GM19328 (cell line): Measurements from ENCODE around the gene SHH.

Experiments used
- ATAC-seq: cut with Tn5 transposase; IDR thresholded peaks from one replicate; pipeline ENCODE4 v1.9.1; 2021; ENCODE audit warnings: mild to moderate bottlenecking, moderate library complexity; ENCODE audit not compliant: unreplicated experiment

Gene SHH

DNA sequence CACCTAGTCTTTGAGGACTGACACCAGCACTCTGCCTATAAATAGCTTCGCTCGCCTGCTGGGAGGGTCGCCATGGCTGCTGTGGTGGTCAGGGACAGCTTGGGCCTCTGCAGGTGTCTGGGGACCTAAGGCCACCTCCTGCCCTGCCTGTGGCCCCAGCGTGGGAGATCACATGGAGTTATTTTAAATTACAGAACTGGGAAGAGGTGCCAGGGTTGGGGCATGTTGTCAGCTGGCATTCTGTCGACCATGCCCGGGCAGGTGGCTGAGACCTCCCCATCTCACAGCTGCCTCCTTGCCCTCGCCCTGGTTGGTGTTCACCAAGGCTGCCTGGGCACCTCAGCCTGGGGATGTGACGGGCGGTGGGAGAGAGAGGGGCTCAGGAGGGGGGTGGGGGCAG lies 18.1 kb downstream of the SHH start:
- no peak for ATAC-seq

DNA sequence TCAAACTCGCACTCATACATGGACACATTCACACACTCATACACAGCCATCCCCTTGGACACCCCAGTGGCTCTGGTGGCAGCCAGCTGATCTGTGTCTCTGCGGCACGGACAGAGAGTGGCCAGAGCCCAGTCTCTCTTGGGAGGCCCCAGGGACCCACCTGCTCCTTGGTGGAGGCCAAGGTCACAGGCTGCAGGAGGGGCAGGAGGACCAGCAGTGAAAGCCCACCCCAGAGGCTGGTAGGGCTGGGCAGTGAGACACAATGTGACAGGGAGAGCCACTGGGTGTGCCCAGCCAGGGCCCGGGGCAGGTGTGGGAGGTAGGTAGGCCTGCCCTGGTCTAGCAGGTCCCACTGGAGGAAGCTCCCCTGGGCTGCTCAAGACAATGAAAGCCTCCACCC lies 18.5 kb downstream of the SHH start:
- no peak for ATAC-seq

DNA sequence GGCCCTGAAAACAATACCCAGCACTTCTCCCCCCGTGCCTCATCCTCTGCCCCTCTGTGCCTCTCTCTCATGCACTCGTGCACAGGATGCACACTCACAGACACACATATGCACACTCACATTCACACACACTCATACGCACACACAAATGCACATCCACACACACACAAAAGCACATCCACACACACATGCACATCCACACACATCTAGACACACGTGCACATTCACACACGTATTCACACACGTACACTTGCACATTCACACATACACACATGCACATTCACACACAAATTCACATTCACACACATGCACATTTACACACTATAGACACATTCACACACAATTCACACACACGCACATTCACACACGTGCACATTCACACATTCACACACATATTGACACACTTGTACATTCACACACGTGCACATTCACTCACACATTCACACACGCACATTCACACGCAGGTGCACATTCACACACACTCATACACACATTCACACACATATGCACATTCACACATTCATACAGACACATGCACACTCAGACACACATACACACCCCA lies 19.2 kb downstream of the SHH start:
- ATAC-seq, result no peak

DNA sequence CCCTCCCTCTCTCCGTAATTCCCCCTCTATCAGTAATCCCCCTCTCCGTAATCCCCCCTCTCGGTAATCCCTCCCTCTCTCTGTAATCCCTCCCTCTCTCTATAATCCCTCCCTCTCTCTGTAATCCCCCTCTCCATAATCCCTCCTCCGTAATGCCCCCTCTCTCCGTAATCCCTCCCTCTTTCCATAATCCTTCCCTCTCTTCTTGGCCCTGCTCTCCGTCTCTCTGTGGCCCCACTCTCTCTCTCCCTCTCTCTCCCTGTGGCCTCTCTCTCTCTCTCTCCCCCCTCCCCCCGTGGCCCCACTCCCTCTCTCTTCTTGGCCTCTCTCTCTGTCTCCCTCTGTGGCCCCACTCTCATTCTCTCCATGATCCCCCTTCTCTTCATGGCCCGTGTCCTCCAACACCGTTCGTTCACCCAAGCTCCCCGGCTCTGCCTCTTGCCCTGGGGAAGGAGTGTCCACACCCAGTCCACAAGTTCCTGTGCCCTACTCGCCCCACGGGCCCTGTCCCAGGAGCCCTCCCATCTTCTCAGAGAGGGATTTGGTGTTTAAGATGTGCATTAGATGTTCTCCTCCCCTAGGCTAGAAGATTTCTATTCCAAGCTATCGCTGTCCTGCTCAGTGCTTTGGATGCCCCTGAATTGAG lies 19.8 kb downstream of the SHH start:
- no peak for ATAC-seq

DNA sequence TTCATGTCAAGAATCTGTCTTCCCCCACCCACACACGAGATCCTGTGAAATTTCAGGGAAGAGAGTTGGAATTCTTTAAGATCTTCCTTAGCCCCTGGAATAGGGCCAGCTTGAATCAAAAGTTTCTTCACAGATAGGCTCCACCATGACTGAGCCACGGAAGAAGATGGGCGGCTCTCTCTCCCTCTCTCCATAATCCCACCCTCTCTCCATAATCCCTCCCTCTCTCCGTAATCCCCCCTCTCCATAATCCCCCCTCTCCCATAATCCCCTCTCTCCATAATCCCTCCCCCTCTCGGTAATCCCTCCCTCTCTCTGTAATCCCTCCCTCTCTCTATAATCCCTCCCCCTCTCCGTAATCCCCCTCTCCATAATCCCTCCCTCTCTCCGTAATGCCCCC lies 20.4 kb downstream of the SHH start:
- ATAC-seq, result no peak

DNA sequence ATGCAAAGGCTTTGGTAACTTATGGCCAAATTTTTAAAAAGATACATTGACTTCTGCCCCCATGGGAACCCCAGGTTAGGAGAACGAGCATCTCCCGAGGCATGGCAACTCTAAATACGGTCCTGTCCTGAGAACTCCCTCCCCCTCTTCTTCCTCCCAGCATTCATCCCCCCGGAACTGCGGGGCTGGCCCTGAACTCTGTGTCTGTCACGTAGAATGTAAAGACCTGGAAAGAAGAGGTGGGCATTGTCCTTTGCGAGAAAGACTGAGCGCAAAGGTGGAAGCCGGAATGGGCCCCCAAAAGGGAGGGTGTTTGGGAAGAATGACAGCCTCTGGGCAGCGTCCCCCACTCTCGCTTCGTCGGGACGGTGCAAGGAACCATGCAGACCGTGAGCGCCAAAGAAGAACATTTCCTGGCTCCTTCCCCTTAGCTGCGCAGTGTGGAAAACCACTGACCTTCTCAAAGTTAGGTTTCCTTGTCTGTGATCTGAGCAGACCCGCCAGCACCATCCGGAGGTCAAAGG lies 21.0 kb downstream of the SHH start:
- no peak for ATAC-seq

DNA sequence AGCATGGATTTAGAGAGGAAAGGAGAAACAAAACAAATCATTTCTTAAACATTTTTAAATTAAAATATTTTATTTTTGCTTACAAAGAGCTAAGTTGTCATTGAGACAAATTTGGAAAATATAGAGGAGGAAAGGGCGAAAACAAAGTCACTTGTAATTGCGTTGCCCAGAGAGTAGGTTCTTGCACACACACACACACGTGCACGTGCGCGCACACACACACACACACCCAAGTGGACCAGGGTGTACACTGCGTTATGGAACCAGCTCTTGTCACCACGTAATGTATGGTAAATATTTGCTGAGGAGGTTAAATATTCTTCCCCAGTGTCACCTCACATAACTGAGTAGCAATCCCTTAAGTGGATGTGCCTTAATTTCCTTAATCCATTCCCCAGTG lies 21.6 kb downstream of the SHH start:
- no peak for ATAC-seq

DNA sequence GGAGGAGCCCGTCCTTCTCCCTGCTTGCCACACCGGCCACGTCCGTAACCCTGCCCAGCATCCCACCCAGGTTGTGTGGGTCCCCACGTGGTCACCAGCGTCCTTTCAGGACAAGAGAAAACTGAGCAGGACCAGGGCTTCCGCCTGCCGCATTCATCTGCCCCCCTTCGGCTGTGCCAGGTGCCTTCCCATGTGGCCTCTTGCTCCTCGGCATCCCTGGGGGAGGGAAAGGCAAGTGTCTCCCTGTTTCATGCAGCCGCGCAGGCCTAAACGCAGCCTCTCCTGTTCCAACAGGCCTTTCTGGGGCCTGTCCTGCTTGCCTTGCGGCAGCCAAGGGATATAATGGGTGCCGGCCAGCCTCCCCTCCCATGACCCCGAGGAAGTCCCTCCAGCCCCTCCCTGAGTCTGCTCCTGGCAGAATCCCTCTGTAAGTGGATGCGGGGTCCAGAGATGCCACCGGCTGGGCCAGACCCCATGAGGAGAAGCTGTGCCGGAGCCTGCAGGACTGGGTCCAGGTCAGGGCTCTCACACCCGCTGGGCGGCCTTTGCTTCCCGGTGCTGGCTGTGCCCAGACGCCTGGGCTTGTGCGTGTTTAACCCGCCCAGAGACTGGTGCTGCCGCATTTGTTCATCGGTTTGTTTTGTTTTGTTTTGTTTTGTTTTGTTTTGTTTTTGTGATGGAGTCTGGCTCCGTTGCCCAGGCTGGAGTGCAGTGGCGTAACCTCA lies 23.1 kb downstream of the SHH start:
- no peak for ATAC-seq

DNA sequence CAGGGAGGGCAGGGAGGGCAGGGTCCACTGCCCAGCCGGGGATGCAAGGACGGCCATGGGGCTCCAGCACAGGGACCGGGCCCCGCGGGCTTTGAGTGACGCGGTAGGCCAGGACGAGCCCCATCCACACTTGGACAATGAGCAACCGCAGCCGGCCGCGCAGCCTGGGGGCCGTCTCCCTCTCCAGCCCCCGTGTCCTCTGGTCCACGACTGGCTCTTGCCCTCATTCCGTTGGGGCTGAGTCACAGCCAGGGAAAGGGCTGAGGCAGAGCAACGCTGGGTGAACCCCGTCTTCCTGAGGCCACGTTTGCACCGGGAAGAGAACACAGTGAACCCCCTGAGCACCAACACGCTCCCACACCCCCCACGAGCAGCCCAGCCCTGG lies 23.7 kb downstream of the SHH start:
- ATAC-seq, result no peak

DNA sequence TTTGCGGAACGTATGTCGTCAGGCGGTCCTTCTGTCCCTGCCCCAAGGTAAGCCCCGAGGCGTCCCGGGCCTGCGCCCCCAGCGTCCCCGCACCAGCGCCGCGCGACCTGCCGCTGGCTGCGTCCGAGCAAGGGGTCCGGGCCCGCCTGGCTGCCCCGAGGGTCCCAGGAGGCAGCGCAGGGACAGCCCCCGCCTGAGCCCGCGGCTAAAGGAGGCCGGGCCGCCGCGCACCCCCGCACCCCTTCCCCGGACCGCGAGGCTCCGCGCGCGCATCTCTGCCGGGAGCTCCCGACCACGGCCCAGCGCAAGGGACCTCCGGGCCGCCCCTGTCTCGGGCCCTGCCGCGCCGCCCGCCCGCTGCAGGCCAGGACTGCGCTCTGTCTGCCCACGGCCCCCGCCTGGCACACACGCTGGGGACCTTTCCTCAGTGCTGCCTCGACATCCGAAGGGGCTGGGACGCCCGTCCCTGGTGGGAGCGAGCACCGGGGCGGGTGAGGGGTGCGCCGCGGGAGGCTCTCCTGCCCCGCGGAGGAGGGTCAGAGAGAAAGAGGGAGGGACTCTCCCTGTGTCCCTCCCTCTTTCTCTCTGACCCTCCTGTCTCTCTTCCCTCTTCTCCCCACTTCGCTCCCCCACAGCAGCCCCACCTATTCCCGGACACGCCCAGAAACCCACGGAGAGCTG lies 25.0 kb downstream of the SHH start:
- no peak for ATAC-seq

DNA sequence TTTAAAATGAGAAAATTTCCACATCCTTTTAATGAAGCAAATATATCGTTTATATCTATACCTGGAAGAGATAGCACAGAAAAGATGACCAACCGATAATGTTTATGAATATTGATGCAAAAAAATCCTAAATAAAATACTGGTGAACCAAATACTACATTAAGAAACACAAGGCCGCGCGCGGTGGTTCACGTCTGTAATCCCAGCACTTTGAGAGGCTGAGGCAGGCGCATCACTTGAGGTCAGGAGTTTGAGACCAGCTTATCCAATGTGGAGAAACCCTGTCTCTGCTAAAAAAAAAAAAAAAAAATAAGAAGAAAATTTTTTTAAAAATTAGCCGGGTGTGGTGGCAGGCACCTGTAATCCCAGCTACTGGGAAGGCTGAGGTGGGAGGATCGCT lies 25.8 kb downstream of the SHH start:
- no peak for ATAC-seq

DNA sequence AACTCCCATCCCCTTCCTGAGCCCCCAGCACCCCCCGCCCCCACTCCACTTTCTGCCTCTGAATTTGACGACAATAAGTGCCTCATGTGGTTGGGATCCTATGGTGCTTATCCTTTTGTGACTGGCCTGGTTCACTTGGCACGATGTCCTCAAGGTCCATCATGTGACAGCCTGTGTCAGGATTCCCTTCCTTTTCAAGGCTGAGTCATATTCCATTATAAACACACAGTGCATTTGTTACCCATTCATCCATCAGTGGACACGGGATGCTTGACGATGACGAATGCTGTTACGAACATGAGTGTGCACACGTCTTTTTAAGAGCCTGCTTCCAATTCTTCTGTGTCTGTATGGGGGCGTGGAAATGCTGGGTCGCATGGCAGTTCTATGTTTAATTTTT lies 26.7 kb downstream of the SHH start:
- ATAC-seq, result no peak

DNA sequence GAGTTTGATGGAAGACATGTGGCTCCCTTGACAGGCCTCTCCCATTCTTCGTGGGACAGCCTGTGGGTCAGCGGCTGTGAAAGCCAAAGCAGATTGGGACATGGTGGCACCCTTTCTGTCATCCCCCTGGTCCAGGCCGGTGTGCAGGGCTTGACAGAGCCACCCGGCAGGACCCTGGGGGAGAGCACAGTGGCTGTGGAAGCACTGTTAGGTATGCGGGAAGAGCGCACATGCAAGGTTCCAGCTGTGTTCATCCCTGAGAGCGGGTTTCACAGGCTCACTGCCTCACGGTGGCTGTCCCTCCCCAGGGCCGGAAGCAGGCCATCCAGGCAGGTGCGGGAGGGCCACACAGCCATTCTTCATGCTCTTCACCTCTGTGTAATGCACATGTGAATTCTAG lies 29.8 kb downstream of the SHH start:
- ATAC-seq, result no peak

DNA sequence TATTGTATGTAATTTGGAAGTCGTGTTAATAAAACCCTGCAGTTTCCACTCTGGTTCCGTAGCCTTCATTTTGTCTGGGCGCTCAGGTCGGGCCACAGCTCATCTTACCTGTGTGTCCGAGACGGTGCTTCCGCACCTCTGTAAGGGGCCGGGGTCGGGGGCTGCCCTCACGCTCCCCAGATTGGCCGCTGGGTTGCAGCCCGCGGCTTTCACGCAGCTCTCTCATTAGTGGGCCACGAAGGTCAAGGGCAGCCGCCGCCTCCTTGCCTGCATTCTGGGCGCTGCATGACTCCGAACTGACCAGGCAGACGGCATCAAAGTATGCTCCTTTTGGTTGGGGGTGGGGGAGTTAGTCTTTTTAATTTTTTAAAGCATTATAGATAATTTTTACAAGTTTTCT lies 30.8 kb downstream of the SHH start:
- ATAC-seq, result no peak

DNA sequence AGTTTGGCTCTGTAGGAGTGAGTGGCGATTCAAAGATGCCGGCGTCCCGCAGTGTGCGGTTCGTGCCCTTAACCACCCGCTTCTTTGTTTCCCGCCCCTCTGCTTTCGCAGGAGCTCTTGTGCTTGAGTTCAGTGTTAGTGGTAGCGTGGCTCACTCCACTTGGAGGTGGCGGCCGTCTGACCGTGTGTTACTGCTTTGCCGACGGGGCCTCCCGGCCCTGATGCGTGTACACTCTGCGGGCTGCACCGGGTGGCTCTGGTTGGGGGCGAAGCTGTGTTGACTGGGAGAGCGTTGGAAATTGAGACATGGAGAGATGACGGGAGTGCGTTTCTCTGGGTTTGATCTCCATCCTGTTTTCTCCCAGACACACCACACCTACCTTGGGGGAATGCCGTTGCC lies 31.4 kb downstream of the SHH start:
- ATAC-seq, result no peak

DNA sequence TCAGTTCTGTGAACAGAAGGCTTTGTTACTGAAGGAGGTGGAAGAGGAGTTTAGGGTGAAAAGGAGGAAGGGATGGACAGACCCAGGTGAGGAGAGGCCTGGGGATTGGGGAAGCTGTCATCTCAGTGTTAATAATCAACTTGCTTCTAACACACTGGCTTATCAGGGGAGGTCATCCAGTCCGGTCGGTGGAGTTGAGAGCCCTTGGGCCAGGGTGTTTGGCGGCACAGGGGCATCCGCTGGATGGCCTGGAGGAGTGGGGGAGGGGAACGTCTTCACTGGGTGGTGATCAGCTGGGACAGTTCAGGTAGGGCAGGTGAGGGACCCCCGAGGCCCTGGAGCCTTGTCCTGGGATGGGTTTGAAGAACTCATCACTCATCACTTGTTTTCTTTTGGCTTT lies 33.9 kb downstream of the SHH start:
- ATAC-seq, result no peak

DNA sequence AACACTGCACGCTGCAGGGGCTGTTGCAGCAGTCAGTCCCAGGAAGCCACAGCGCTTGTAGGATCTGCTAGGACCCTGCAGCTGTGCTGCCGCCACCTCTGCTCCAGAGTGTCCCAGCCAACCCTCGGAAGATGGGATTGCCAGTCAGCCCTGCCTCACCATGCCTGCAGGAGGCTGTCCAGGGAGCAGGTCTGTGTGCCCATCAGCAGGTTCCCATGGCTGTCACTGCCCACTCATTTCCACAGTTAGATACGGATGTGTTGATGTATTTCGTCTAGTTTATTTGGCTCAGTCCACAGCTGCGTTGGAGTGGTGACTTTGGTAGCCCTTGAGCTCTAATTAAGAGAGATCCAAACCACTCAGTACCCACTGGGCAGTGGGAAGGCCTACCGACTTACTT lies 35.7 kb downstream of the SHH start:
- ATAC-seq, result no peak

DNA sequence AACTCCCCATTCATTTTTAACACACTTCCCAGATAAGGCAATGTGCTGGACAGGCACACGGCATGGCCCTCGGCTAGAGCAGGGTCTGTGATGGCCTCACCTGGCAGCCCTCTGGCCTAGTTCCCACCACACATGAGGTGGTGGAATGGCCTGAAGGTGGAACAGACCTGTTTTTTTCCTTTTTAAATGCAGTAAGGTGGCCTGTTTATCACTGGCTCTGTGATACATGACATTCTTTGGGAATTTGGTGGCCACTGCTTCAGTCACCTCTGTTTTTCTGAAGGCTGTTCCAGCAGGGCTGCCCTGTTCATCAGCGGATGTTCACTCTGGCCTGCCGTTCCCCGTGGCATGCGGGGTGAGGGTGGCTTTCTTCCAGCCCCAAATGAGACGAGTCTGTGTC lies 36.6 kb downstream of the SHH start:
- no peak for ATAC-seq

DNA sequence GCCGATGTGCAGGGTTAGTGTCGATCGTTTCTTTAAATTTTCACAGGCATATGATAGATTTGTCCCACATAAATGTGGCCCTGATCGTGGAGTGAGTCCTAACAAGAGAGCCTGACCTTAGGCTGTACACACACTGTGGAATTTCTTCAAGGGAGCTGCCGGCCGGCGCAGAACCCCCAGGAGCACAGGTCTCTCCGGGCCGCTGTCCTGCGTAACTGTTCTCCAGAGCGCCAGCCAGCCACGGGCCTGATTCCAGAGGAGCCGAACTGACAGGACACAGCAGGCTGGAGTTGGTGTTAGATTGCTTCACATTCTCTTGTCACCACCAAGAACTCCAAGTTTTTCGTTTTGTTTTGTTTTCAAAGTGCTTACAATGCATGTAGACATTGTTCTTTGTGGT lies 37.3 kb downstream of the SHH start:
- ATAC-seq, result no peak

DNA sequence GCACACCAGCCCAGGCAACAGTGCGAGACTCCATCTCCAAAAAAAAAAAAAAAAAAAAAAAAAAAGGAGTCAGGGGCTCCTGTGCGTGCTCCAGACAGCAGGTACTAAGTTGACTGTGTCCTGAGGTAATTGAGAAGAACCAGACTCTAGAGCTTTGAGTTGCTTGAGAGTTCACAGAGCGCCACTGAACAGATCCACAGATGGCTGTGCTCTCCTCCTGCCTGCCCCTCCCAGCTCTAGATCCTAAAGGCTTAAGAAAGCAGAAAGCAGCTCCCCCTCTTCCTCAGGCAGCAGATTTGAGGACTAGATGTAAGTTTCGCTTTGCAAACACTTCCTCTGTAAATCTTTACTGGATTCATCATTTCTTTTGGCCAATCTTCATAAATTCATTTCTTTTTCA lies 38.7 kb downstream of the SHH start:
- ATAC-seq, result no peak

DNA sequence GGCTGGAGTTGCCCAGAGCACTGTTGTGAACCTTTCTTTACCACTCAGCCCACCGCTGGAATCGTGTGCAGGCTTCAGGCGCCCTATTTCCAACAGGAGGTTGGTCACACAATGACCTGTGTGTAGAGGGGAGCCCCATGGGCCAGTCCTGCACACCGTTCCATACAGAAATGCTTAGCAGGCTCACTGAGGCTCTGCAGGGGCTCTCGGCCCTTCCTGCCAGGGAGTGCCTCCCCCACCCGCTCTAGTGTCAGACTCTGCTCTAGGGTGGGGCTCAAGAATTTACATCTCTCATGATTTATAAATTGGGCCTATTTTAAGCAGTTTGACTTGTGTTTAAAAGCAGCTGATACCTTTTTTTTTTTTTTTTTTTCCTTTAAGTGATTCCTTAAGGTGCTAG lies 42.0 kb downstream of the SHH start:
- ATAC-seq, result no peak

DNA sequence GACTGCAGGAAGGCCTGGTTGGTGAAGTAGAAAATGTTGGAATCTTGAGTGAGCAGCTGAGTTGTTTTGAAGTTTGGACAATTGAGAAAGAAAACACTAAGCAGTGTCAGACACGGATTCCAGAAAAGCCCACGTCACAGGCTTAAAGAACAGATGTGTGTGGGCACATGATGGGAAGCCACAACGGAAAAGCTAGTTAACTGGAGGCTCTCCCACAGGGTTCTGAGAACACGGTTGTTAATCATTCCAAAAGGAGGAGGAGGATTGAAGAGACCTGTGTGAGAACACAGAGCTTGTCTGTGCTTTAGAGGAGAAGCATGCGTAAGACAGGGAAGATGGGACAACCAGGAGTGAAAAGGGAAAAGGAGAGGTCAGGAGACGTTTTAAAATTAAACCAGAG lies 42.6 kb downstream of the SHH start:
- no peak for ATAC-seq
